HepG2 (cell line): ENCODE results near the gene PLCB1. TPM values are rescaled to one million over a fixed set of nuclear protein-coding genes. Genes with fewer than 3 reads are reported as not detected.

Source experiments
- ATAC-seq: fragments of 200-7000 bp; cut with Tn5 transposase; 3 replicates; pipeline ENCODE4 v1.9.1; 2020; ENCODE audit warnings: mild to moderate bottlenecking, moderate library complexity
- BruUV-seq: library from RNA; stranded (reverse); fragments of 400-500 nt; replicated peaks from 2 replicates; lab custom pipeline; 2021; lab: Mats Ljungman, UMichigan
- CTCF ChIA-PET: fragments of 300-600 bp; formaldehyde crosslinking; extraction: SDS; loops from one replicate; lab custom pipeline; 2021; ENCODE audit warnings: low total read pairs, inconsistent platforms, low intra/inter-chr PET ratio; lab: Yijun Ruan, JAX
- POLR2A ChIA-PET: fragments of 350-600 bp; sonication (Branson Sonifier 250); formaldehyde crosslinking; loops from one replicate; lab custom pipeline; 2020; ENCODE audit warnings: antibody characterized with exemption, inconsistent platforms; lab: Yijun Ruan, JAX
- DNase-seq: peaks from one replicate; pipeline ENCODE4 v3.0.0-alpha.2; 2015; ENCODE audit warnings: low spot score
- FAIRE-seq: peaks from 3 replicates; lab custom pipeline; 2011; peaks lifted over from hg19 to GRCh38; lab: Jason Lieb, UNC
- H2AFZ ChIP-seq: one replicate; pipeline ENCODE4 v1.6.1; 2011; ENCODE audit warnings: low read length, inconsistent platforms
- H3K27ac ChIP-seq: fragments of 300-600 bp; 3 replicates; pipeline ENCODE4 v1.8.0; 2011; ENCODE audit warnings: mixed run types, mild to moderate bottlenecking, mixed read lengths, low read length, inconsistent platforms; ENCODE audit not compliant: insufficient read depth; ENCODE audit errors: extremely low read length
- H3K27me3 ChIP-seq, 2 experiments: fragments of 200-600 bp in 1 of 2; 2 replicates in 1 of 2; 3 replicates in 1 of 2; pipeline versions ENCODE4 v1.6.0 to v1.8.0; 2011; ENCODE audit warnings: low read length in 2 of 2, mild to moderate bottlenecking in 2 of 2, moderate library complexity in 2 of 2, inconsistent platforms in 1 of 2; ENCODE audit not compliant: insufficient read depth in 2 of 2, control insufficient read depth in 1 of 2
- H3K36me3 ChIP-seq, 2 experiments: fragments of 200-600 bp in 1 of 2; replicated peaks in 1 of 2; 2 replicates in 1 of 2; 3 replicates in 1 of 2; pipeline versions ENCODE4 v1.5.1 to v1.8.0; 2011; ENCODE audit warnings: low read length in 2 of 2, inconsistent platforms in 1 of 2; ENCODE audit not compliant: insufficient read depth in 2 of 2, control insufficient read depth in 1 of 2
- H3K4me1 ChIP-seq: 2 replicates; pipeline ENCODE4 v1.5.1; 2012; ENCODE audit warnings: low read length, inconsistent platforms; ENCODE audit not compliant: insufficient read depth
- H3K4me2 ChIP-seq: 2 replicates; pipeline ENCODE4 v1.6.0; 2011; ENCODE audit warnings: low read depth, low read length, inconsistent platforms
- H3K4me3 ChIP-seq, 3 experiments: fragments of 200-600 bp in 1 of 3; sonication (generic), shearing (Covaris generic) in 1 of 3; replicated peaks in 1 of 3; 2 replicates each; pipeline ENCODE4 v1.5.1; 2011 to 2016; ENCODE audit warnings: low read length in 3 of 3, inconsistent platforms in 2 of 3, low read depth in 2 of 3, mild to moderate bottlenecking in 2 of 3, control low read depth in 1 of 3, mixed read lengths in 1 of 3; ENCODE audit not compliant: insufficient read depth in 1 of 3
- H3K79me2 ChIP-seq: one replicate; pipeline ENCODE4 v1.6.1; 2011; ENCODE audit warnings: low read length, inconsistent platforms; ENCODE audit not compliant: insufficient read depth
- H3K9ac ChIP-seq: 2 replicates; pipeline ENCODE4 v1.6.0; 2011; ENCODE audit warnings: mild to moderate bottlenecking, low read depth, low read length, inconsistent platforms; ENCODE audit not compliant: insufficient read depth
- H3K9me3 ChIP-seq: 2 replicates; pipeline ENCODE4 v1.5.1; 2012; ENCODE audit warnings: mild to moderate bottlenecking, low read length
- H4K20me1 ChIP-seq: 2 replicates; pipeline ENCODE4 v1.6.0; 2011; ENCODE audit warnings: inconsistent platforms, mild to moderate bottlenecking, low read length, moderate library complexity; ENCODE audit not compliant: insufficient read depth
- DNMT1 ChIP-seq: sonication (generic); formaldehyde crosslinking; IDR thresholded peaks from 2 replicates; pipeline ENCODE4 v1.5.1; 2020; ENCODE audit warnings: mild to moderate bottlenecking, missing genetic modification reagents
- ETV5 ChIP-seq: IDR thresholded peaks from 2 replicates; pipeline ENCODE4 v1.6.1; 2018; ENCODE audit warnings: missing biosample characterization, missing genetic modification reagents, inconsistent platforms, borderline replicate concordance
- HDAC2 ChIP-seq: sonication (generic); formaldehyde crosslinking; IDR thresholded peaks from 2 replicates; pipeline ENCODE4 v1.4.0; 2020; ENCODE audit warnings: missing genetic modification reagents
- ZNF33B ChIP-seq: sonication (generic); formaldehyde crosslinking; IDR thresholded peaks from 2 replicates; pipeline ENCODE4 v1.5.1; 2020; ENCODE audit warnings: mild to moderate bottlenecking, missing genetic modification reagents
- ZNF543 ChIP-seq: sonication (generic); formaldehyde crosslinking; IDR thresholded peaks from 2 replicates; pipeline ENCODE4 v1.4.0; 2020; ENCODE audit warnings: mild to moderate bottlenecking, missing genetic modification reagents
- ZNF761 ChIP-seq: sonication (generic); formaldehyde crosslinking; conservative IDR thresholded peaks from 2 replicates; pipeline ENCODE4 v1.4.0; 2020; ENCODE audit warnings: mild to moderate bottlenecking, missing genetic modification reagents
- WGBS: methylation state at CpG from one replicate; pipeline ENCODE4 v1.1.6; 2017; ENCODE audit warnings: low lambda C conversion rate; 5-methylcytosine and 5-hydroxymethylcytosine counted together
- in situ Hi-C: cut with HindIII; loops from 2 replicates; pipeline ENCODE4 v1.10.0; 2017; ENCODE audit warnings: low pct_unique_long_range_greater_than_20kb; ENCODE audit not compliant: extremely low pct_ligation_motif_present
- intact Hi-C: fragments of 100-400 bp; cut with micrococcal nuclease; formaldehyde crosslinking; loops from one replicate; pipeline ENCODE4 v1.10.0; 2022; ENCODE audit not compliant: unreplicated experiment
- polyA plus RNA-seq, 8 experiments: library from polyadenylated mRNA; depleted of rRNA in 3 of 8; stranded (reverse) in 7 of 8; unstranded in 1 of 8; fragments of >200 nt; fragmentation: Illumina TruSeq in 4 of 8; extraction: Trizol in 4 of 8; gene quantifications; 2 replicates each; pipeline versions ENCODE4 v1.2.1 to v1.2.3, GENCODE V29; 2011 to 2016; ENCODE audit warnings: low read depth in 4 of 8, missing spikeins in 1 of 8, mixed read lengths in 1 of 8; ENCODE audit not compliant: insufficient read depth in 1 of 8
- total RNA-seq, 5 experiments: library from RNA; depleted of rRNA; stranded (reverse); fragments of >200 nt; fragmentation: Illumina TruSeq; extraction: Trizol; gene quantifications; 2 replicates each; pipeline ENCODE4 v1.2.3, GENCODE V29; 2016; ENCODE audit warnings: low read depth in 1 of 5
- TF ChIP-seq, protein P1 (sequence below): sonication (generic); formaldehyde crosslinking; IDR thresholded peaks from 2 replicates; pipeline ENCODE4 v1.4.0; 2020; ENCODE audit warnings: missing genetic modification reagents, borderline replicate concordance
- TF ChIP-seq, protein P2 (sequence below), 2 experiments: sonication (generic) in 1 of 2; formaldehyde crosslinking in 1 of 2; IDR thresholded peaks; 2 replicates each; pipeline versions ENCODE4 v1.4.0 to v1.6.1; 2016 to 2020; ENCODE audit warnings: borderline replicate concordance in 1 of 2, low read depth in 1 of 2, mild to moderate bottlenecking in 1 of 2, missing genetic modification reagents in 1 of 2
- TF ChIP-seq, protein P3 (sequence below): sonication (generic); formaldehyde crosslinking; IDR thresholded peaks from 2 replicates; pipeline ENCODE4 v1.4.0; 2020; ENCODE audit warnings: missing genetic modification reagents, borderline replicate concordance

Gene PLCB1
- total and polyA plus RNA-seq, 2 of the 13 experiments (the other 11 are each of a cell fraction or from before 2014, with no cell fraction given) = 42.4 to 55.9 TPM

DNA sequence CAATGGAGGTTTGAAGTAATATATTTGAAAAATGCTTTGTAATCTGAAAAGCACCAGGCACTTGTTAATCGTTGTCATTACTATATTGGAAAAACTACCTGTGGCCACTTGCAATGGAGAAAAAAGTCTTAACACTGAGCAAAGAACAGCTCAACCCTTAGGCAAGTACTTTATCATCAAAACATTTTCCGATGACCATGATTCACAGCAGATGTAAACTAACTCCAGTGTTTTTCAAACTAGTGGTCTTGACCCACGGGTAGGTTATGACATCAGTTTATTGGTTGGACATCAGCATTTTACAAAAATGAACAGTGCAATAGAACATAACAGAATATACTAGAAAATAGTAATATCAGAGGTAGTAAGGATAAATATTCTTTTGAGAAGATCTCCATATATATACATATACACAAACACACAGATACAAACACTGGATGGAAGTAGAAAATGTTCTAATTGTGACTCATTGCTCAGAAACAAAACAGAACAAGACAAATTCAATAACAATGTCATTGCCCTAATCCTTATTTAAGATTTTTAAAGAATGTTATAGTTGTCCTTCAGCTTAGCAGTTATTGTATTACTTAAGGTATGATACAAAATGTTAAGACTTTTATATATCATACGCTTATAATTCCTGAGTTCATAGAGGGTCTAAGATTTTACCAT, 123.0 kb downstream of the PLCB1 start:
- no peak overlapping the region for H3K9ac ChIP-seq
- H3K79me2 ChIP-seq = peaks cover 34% of the 10 kb centered on the region
- H3K27me3 ChIP-seq = no peaks in the 10 kb centered on the region
- H3K4me1 ChIP-seq = peaks cover 53% of the 10 kb centered on the region
- no peak overlapping the region for H2AFZ ChIP-seq
- H4K20me1 ChIP-seq = peaks cover 7% of the 10 kb centered on the region
- ChIA-PET POLR2A (no interaction called here), CTCF (no interaction called here)
- WGBS = 98% methylated on average over 4 of the region's 4 CpGs
- DNase-seq (no peak), FAIRE-seq (no peak), ATAC-seq (no peak)
- no peaks in the 10 kb centered on the region for H3K9me3 ChIP-seq
- BruUV-seq = no TSS peak
- H3K4me3 ChIP-seq = no peak overlapping the region
- intact Hi-C loops (loop anchor here (5.0 to 10.0 kb wide), 2 partner anchors 110 to 137 kb away; no protein-coding TSS in a partner anchor), in situ Hi-C loops (no loop called here)
- H3K36me3 ChIP-seq = peaks cover 0 to 3% of the 10 kb centered on the region in 2 experiments; a peak in 1 of 5 replicates
- no peak overlapping the region for H3K27ac ChIP-seq
- H3K4me2 ChIP-seq = no peak overlapping the region
- TF ChIP-seq, protein P1, sequence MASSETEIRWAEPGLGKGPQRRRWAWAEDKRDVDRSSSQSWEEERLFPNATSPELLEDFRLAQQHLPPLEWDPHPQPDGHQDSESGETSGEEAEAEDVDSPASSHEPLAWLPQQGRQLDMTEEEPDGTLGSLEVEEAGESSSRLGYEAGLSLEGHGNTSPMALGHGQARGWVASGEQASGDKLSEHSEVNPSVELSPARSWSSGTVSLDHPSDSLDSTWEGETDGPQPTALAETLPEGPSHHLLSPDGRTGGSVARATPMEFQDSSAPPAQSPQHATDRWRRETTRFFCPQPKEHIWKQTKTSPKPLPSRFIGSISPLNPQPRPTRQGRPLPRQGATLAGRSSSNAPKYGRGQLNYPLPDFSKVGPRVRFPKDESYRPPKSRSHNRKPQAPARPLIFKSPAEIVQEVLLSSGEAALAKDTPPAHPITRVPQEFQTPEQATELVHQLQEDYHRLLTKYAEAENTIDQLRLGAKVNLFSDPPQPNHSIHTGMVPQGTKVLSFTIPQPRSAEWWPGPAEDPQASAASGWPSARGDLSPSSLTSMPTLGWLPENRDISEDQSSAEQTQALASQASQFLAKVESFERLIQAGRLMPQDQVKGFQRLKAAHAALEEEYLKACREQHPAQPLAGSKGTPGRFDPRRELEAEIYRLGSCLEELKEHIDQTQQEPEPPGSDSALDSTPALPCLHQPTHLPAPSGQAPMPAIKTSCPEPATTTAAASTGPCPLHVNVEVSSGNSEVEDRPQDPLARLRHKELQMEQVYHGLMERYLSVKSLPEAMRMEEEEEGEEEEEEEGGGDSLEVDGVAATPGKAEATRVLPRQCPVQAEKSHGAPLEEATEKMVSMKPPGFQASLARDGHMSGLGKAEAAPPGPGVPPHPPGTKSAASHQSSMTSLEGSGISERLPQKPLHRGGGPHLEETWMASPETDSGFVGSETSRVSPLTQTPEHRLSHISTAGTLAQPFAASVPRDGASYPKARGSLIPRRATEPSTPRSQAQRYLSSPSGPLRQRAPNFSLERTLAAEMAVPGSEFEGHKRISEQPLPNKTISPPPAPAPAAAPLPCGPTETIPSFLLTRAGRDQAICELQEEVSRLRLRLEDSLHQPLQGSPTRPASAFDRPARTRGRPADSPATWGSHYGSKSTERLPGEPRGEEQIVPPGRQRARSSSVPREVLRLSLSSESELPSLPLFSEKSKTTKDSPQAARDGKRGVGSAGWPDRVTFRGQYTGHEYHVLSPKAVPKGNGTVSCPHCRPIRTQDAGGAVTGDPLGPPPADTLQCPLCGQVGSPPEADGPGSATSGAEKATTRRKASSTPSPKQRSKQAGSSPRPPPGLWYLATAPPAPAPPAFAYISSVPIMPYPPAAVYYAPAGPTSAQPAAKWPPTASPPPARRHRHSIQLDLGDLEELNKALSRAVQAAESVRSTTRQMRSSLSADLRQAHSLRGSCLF (CRISPR knock-in tag) = no peak
- TF ChIP-seq ZNF761 (CRISPR knock-in tag) (no peak), ZNF33B (no peak), ETV5 (CRISPR knock-in tag) (no peak), DNMT1 (CRISPR knock-in tag) (no peak), ZNF543 (CRISPR knock-in tag) (no peak), HDAC2 (CRISPR knock-in tag) (no peak)
- TF ChIP-seq, protein P2, sequence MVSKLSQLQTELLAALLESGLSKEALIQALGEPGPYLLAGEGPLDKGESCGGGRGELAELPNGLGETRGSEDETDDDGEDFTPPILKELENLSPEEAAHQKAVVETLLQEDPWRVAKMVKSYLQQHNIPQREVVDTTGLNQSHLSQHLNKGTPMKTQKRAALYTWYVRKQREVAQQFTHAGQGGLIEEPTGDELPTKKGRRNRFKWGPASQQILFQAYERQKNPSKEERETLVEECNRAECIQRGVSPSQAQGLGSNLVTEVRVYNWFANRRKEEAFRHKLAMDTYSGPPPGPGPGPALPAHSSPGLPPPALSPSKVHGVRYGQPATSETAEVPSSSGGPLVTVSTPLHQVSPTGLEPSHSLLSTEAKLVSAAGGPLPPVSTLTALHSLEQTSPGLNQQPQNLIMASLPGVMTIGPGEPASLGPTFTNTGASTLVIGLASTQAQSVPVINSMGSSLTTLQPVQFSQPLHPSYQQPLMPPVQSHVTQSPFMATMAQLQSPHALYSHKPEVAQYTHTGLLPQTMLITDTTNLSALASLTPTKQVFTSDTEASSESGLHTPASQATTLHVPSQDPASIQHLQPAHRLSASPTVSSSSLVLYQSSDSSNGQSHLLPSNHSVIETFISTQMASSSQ (IDR thresholded peaks at IDR 0.05; ENCODE audit: low read depth) = no peak
- TF ChIP-seq, protein P2 (CRISPR knock-in tag; IDR thresholded peaks at IDR 0.05; ENCODE audit: borderline replicate concordance) = no peak
- TF ChIP-seq, protein P3, sequence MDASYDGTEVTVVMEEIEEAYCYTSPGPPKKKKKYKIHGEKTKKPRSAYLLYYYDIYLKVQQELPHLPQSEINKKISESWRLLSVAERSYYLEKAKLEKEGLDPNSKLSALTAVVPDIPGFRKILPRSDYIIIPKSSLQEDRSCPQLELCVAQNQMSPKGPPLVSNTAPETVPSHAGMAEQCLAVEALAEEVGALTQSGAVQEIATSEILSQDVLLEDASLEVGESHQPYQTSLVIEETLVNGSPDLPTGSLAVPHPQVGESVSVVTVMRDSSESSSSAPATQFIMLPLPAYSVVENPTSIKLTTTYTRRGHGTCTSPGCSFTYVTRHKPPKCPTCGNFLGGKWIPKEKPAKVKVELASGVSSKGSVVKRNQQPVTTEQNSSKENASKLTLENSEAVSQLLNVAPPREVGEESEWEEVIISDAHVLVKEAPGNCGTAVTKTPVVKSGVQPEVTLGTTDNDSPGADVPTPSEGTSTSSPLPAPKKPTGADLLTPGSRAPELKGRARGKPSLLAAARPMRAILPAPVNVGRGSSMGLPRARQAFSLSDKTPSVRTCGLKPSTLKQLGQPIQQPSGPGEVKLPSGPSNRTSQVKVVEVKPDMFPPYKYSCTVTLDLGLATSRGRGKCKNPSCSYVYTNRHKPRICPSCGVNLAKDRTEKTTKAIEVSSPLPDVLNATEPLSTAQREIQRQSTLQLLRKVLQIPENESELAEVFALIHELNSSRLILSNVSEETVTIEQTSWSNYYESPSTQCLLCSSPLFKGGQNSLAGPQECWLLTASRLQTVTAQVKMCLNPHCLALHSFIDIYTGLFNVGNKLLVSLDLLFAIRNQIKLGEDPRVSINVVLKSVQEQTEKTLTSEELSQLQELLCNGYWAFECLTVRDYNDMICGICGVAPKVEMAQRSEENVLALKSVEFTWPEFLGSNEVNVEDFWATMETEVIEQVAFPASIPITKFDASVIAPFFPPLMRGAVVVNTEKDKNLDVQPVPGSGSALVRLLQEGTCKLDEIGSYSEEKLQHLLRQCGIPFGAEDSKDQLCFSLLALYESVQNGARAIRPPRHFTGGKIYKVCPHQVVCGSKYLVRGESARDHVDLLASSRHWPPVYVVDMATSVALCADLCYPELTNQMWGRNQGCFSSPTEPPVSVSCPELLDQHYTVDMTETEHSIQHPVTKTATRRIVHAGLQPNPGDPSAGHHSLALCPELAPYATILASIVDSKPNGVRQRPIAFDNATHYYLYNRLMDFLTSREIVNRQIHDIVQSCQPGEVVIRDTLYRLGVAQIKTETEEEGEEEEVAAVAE (CRISPR knock-in tag) = no peak
